KBM-7 (cell line): Measurements from ENCODE around the gene TNFRSF1B.

Experiments used
- DNase-seq: peaks from one replicate; pipeline ENCODE4 v3.0.0-alpha.2; 2015
- in situ Hi-C: fragments of 300-500 bp; cut with MboI; formaldehyde crosslinking; loops from 2 replicates; pipeline ENCODE4 v1.14.3; 2020; ENCODE audit warnings: low sequenced_read_pairs, low pct_unique_long_range_greater_than_20kb, mixed read lengths

Gene TNFRSF1B

DNA sequence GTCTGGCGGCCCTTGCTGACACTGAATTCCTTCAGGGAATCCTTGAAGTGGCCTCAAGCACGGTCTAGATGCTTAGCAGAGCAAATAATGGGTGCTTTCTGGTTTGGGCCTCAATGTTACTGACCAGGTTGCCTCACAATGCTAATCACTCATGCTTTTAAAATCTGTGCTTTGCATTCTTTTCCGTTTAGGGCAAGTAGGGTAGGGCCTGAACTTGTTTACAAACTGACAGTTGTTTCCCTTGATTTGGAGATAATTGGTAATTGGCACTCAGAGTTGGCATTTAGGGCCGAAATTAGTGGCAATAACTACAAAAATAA is 64.4 kb downstream of the TNFRSF1B start:
- DNase-seq, result no peak
- in situ Hi-C loops, result no loop called here

DNA sequence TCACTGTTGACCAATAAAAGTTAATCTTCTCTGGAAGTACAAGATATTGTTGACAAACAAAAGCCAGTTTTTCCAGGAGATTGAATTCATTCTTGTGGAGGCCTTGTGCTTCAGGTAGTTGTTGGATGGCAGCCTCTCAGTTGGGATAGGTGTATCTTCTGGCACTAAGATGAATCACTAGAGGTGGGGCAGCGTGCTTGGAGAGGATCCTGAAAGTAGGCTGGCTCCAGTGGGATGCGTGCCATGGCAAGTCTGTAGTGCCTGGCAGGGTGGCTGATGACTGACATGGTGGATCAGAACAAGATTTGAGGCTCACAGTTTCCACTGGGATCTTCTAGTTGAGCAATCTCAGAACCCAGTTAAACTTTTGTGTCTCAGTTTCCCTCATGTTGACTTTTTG is 65.4 kb downstream of the TNFRSF1B start:
- in situ Hi-C loops, result no loop called here
- no peak for DNase-seq

DNA sequence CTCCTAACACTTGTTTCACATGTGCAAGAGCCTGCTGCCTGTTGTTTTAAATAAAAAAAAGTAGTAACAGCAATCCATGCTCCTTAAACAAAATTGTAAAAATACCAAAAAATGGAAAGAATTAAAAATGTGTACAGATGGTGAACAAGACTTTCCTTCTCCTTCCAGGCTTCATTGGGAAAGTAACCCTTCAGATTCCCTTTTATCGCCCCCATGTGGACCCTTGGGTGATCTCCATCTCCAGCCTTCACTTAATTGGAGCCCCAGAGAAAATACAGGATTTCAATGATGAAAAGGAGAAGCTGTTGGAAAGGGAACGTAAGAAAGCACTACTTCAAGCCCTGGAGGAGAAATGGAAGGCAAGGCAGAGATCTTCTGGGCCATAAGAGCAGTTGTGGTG is 77.3 kb downstream of the TNFRSF1B start:
- in situ Hi-C loops, result no loop called here
- DNase-seq, result peak; percentile 49

DNA sequence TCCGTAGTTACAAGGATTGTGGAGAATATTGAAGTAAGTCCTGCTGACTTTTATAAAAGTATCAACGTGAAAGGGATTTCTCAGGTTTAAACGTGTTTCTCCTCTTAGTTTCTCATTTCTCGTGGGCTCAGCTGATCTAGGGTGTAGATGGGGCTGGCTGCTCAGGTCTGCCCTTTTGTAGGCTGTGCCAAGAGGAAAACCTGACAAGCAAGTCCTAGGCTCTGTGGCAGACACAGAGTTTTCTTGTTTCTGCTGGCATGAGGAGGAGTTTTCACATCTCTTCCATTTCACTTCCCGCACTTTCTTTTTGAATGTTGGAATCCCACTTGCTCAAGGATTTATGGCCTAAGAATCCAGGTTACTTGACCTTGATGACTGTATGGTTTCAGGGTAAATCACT is 77.8 kb downstream of the TNFRSF1B start:
- no peak for DNase-seq
- in situ Hi-C loops, result no loop called here

DNA sequence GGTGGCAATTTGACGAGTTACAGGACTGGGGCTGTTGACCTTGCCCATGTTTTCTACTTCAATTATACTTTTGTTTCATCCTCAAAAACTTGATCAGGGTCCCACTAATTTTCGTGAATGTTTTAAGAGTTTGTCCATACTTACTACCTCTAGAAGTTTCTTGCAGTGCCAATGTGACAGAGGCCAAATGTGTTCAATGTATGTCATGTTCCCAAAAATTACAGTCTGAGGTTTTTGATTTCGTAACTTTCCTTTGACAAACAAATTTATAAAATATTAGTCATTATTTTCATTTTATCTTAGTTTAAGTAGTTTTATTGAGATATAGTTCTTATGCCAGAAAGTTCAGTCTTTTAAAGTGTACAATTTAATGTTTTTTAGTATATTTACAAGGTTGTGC is 78.3 kb downstream of the TNFRSF1B start:
- in situ Hi-C loops, result no loop called here
- DNase-seq, result no peak

DNA sequence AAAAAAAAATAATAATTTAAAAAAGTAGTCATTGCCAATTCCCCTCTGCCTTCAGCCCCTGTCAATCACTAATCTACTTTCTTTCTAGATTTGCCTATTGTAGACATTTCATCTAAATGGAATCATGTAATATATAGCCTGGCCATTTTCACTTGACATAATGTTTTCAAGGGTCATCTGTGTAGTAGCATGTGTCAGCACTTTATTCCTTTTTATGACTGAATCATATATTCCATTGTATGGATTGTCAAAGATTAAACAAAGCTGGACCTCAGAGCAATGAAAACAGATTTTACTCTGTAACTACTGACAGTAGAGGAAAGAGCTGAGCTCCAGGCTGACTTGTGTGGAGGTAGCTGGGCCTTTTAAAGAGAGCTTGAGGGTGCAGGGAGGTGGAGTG is 78.9 kb downstream of the TNFRSF1B start:
- DNase-seq, result no peak
- in situ Hi-C loops, result no loop called here

DNA sequence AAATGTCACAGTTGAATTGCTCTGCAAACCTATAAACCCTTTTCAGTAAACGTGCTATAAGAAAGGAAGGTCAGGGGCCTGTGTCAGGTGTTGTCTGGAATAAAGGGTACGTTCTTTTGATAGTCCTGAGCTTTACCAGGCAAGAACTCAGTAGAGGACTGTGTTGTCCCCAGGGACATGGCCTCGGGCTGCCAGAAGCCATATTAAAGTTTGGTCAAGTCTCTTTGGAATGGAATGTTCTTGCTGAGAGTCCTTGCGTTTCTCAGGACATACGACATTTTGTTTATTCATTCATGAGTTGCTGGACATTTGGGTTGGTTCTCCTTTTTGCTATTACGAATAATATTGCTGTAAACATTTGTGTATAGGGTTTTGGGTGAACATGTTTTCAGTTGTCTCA is 79.8 kb downstream of the TNFRSF1B start:
- in situ Hi-C loops, result no loop called here
- no peak for DNase-seq

DNA sequence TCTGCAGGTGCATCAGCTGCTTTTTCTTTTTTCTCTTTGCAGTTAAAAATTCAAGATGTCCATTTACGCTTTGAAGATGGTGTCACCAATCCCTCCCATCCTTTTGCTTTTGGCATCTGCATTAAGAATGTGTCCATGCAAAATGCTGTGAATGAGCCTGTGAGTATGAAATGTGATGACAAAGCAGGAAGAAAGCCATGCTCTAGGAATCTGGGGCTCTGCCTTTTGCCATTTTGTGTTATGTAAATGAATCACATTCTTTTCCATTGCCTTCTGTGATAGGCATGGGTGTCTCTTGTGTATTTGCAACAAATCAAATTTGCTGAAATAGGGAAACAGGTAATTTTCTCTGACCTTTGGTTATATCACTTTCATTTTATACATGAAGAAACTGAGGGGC is 82.4 kb downstream of the TNFRSF1B start:
- no peak for DNase-seq
- in situ Hi-C loops, result no loop called here

DNA sequence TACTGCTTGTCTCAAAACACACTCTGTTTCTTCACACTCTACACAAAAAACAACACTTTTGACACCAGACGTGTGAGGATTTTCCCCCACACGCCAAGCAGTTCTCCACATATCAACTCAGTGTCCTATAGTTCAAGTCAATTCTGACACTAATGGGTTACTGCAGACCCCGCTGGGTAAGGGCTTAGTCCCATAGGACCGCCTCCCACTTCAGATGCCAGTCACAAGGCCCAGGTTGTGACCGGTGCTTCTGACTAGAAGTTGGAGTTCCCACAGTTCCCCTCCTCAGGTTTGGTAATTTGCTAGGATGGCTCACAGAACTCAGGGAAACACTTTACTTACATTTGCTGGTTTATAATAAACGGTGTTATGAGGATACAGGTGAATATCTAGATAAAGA is 83.0 kb downstream of the TNFRSF1B start:
- in situ Hi-C loops, result no loop called here
- DNase-seq, result no peak

DNA sequence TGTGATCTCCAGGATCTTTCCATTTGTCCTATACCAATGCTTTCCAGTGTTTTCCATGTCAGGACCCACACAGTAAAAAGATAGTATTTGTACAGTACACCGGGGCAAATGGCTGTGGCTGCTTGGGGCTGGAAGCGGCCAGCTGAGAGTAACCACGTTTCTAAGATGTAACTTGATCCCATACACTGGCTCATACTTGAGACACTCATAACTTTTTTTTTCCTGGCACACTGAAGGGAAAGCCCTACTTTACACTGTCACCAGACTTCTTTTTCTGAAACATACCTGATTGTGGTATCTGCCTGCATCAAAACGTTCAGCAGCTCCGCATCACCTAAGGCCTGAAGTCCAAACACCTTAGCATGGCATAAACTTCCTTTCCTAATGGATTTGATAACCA is 84.7 kb downstream of the TNFRSF1B start:
- in situ Hi-C loops, result no loop called here
- DNase-seq, result no peak

DNA sequence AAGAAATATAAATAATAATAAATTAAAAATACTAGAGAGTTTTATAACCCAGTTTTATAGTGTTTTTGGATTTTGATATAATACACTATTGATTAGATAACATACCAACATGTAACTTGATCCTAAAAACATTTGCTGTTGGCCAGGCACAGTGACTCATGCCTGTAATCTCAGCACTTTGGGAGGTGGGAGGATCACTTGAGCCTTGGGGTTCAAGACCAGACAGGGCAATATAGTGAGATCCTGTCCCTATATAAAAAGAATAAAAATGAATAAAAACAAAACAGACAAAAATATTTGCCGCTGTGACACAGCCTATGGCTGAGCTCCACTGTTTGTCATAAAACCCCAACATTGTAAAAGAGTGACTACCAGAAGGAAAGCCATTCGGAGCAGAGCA is 89.1 kb downstream of the TNFRSF1B start:
- in situ Hi-C loops, result no loop called here
- no peak for DNase-seq

DNA sequence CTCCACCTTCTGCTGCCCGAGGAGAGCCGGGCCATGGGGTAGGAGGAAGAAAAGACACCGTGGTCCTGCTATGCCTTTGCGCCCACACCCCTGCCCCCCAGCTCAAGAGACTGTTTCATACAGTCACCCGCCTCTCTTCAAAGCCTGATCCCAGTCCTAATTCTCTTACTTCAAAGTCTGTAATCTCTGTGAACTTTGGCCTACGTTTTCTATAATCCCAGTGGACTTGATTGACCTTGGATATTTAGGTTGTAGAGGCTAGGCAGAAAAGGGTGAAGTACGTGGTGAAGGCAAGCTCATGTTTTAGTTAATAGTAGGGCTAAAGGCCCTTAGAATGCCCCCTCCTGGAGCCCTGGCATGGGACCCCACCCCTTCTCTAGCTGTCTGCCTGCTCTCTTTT is 91.5 kb downstream of the TNFRSF1B start:
- in situ Hi-C loops, result no loop called here
- no peak for DNase-seq
